Stimulated activated CD4-positive, alpha-beta T cell treated with anti-CD3 and anti-CD28 coated beads, Interleukin-2, amount 100 ng/mL, for 24 hours (primary cell): ENCODE data around the gene ITIH2.
"Not testable (repeated sequence)": the region's sequence is repeated elsewhere in the genome, so short reads cannot be mapped to it uniquely, and the experiment has no call there.

Experiments
- DNase-seq, 2 donors: peaks; one replicate each; pipeline ENCODE4 v3.0.0-alpha.2; 2020

ITIH2 gene

DNA sequence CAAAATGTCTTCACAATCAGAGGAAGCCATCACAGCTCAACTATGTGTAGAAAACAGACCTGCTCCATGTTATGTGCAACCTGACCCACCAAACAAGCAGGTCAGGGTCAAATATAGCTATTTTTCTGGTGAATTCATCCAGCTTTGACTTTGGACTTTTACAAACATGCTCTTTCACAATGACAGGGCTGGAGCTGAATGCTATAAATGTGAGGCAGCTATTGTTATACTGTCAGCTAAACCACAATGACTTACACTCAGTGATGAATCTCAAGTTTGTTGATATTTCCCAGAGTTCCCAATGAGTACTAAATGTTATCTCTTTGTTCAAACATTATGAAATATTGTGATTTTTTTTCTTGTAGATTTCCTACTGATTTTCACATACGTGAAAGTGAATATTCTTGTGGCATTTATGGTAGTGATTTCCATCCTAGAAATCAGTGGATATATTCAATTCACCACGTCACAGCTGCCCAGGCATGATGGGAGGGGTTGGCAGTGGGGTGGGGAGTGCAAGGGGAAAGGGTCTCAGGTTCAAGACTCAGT, 2.5 kb upstream of the ITIH2 start:
- no peak for DNase-seq

GRCh38 chr10:7701158-7701742, 1.9 kb upstream of the ITIH2 start:
- no peak for DNase-seq

GRCh38 chr10:7702288-7702812, 766 bp upstream of the ITIH2 start:
- no peak for DNase-seq

GRCh38 chr10:7704071-7705016, 1.2 kb downstream of the ITIH2 start:
- DNase-seq = no peak

DNA sequence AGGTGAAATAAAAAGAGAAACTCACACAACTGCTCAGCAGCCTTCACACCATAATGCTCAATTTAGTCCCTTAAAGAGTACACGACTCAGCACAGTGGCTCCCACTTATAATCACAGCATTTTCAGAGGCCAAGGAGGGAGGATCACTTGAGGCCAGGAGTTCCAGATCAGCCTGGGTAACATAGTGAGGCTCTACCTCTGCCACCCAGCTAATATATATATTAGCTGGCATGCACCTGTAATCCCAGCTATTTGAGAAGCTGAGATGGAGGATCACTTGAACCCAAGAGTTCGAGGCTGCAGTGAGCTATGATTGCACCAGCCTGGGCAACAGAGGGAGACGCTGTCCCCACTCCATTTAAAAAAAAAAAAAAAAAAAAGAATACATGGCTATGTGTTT, 2.2 kb downstream of the ITIH2 start:
- DNase-seq = no peak

- no peak for DNase-seq
These were observed 3.5 kb downstream of the ITIH2 start for GRCh38 chr10:7706534-7707073.

DNA sequence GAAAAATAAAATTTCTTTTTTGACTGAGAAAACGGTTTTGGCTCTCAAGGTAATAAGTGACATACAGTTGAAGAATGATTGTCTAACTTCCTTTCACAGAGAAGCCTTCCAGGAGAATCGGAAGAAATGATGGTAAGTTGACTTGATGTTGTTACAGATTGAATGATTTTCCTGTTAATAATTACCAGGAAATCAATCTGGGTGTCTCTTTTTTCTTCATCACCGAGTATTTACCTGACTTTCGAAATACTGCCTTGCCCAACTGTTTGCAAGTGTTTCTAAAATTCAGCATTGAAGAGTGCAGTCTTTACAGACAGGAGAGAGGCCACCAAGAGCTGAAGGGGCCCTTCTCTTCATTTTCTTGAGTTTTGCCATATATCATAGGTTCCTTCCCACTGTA, 4.0 kb downstream of the ITIH2 start:
- no peak for DNase-seq

- DNase-seq = no peak
These were observed 4.9 kb downstream of the ITIH2 start for GRCh38 chr10:7707858-7708622.

- DNase-seq = no peak
These were observed 5.7 kb downstream of the ITIH2 start for GRCh38 chr10:7708832-7709231.

DNA sequence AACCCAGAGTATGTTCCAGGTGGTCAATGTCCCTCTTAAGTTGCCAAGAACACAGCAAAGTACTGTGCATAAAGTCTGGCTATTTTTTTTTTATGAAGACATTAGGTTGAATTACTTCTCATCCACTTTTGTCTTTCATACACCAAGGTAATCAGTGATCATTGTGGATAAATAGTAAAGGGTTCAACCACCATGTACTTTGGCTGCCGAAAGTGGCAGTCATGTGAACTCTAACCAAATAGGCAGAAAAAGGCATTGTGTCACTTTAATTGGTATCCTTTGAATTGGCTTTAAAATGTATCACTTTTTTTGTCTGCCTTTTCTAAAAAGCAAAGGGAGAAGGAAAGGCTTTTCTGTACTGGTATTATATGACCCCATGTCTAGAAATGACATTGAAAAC, 7.3 kb downstream of the ITIH2 start:
- no peak for DNase-seq

DNA sequence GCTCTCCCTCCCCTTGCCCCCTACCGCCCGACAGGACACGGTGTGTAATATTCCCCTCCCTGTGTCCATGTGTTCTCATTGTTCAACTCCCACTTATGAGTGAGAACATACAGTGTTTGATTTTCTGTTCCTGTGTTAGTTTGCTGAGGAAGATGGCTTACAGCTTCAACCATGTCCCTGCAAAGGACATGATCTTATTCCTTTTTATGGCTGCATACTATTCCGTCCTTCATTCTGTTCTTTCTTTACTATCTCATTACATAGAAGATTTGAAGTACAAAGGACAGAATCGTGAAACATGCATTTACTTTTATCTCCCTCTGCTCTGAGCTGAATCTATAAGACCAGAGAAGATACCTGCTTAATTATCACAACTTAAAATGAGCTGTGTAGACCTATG, 8.0 kb downstream of the ITIH2 start:
- not testable (repeated sequence) for DNase-seq

GRCh38 chr10:7715515-7715914, 12.4 kb downstream of the ITIH2 start:
- DNase-seq = no peak

GRCh38 chr10:7717767-7718166, 14.7 kb downstream of the ITIH2 start:
- DNase-seq = no peak

DNA sequence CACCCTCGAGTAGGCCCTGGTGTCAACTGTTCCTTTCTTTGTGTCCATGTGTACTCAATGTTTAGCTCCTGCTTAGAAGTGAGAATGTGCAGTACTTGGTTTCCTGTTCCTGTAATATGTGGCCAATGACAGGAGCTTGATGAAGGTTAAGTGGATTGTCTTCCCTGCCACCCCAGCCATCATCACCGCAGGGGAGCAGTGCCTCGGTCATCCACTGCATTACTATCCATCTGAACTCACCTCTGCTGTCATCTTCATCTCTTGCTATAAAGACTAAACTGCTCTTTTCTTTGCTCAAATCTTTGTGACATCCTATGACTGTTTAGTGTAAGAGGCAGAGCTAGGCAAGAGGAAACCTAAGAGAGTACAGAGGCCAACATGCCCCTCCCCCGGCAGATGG, 15.6 kb downstream of the ITIH2 start:
- DNase-seq = no peak

DNA sequence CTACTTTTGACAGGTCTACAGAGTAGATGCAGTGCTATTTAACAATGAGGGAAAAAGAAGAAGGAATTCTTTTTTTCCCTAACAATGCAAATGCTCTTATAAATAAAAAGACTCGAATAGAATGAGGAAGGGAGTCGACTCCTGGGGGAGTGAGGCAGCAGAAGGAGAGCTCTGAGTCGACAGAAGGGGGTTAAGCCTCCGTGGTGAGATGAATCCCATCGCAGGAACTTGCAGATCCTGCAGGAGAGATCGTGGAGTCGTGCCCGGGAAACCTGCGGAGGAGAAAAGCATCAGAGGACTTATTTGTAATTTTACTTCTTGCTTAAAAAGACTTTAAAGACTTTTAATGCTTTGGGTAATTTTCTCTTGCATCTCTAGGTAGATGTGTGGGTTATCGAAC, 17.4 kb downstream of the ITIH2 start:
- DNase-seq = no peak

DNA sequence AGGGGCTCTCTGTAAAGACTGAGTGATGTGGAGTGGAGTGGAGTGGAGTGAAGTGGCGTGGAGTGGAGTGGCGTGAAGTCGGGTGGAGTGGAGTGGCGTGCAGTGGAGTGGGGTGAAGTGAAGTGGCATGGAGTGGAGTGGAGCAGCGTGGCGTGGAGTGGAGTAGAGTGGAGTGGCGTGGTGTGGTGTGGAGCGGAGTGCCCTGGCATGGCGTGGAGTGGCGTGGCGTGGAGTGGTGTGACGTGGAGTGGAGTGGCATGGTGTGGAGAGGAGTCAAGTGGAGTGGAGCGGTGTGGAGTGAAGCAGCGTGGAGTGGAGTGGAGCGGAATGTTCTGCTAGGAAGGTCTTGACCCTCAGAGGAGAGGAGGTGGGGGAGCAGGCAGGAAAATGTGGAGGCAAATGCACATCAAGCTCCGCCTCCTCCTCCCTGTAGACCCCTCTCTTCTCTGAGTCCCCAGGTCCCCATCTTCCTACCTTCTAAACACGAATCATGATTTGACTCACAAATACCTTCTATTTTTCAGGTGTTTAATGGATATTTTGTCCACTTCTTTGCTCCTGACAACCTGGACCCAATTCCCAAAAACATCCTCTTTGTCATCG, 19.9 kb downstream of the ITIH2 start:
- DNase-seq = no peak

- no peak for DNase-seq
These were observed 31.7 kb downstream of the ITIH2 start for GRCh38 chr10:7734821-7735220.

GRCh38 chr10:7738536-7739407, 35.7 kb downstream of the ITIH2 start:
- DNase-seq = no peak

- no peak for DNase-seq
These were observed 41.2 kb downstream of the ITIH2 start for GRCh38 chr10:7744307-7744706.

DNA sequence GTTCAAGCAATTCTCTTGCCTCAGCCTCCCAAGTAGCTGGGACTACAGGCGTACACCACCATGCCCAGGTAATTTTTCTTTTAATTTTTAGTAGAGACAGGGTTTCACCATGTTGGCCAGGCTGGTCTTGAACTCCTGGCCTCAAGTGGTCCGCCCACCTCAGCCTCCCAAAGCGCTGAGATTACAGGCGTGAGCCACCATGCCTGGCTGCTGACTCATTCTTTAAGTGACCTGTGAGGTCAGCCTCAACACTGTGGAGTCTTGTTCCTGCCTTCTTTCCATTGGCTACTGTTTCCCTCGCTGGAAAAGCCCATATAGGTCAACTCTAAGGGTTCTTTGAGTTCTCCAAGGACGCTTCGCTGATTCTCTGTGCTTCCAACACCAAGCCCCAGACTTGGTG, 45.5 kb downstream of the ITIH2 start:
- not testable (repeated sequence) for DNase-seq

DNA sequence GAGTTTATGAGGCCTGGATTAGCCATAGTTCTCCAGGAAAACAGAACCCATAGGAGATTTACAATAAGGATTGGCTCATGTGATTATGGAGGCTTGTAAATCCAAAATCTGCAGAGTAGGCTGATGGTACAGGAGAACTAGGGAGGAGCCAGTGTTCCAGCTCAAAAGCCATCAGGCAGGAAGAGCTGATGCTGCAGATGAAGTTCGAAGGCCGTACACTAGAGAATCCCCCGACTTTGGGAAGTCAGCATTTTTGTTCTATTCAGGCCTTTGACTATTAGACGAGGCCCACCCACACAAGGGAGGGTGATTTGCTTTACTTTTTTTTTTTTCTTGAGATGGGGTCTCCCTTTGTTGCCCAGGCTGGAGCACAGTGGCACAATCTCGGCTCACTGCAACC, 47.1 kb downstream of the ITIH2 start:
- DNase-seq = no peak
